HG03139 (cell line): ENCODE measurements around the gene TPCN2.

Experiments used
- ATAC-seq: cut with Tn5 transposase; IDR thresholded peaks from one replicate; pipeline ENCODE4 v1.9.1; 2021; ENCODE audit not compliant: unreplicated experiment

Gene TPCN2

DNA sequence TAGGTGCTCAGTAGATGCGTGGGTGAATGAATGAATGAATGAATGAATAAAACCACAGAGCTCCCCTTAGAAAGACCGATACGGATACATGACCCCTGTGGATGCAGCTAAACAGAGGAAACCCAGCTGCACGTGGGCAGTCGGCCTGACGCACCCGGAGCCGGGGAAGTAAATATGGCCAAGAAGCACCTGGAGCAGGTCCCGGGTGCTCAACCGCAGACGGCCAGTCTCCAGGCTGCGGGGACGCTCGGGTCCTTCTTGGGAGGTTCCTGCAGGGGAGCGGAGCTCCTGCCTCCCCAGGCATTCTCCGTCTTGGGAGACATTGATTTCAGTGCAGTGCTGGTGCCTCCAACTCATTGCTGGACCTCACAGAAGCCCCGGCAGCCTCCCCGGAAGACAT, 11.7 kb upstream of the TPCN2 start:
- no peak for ATAC-seq

DNA sequence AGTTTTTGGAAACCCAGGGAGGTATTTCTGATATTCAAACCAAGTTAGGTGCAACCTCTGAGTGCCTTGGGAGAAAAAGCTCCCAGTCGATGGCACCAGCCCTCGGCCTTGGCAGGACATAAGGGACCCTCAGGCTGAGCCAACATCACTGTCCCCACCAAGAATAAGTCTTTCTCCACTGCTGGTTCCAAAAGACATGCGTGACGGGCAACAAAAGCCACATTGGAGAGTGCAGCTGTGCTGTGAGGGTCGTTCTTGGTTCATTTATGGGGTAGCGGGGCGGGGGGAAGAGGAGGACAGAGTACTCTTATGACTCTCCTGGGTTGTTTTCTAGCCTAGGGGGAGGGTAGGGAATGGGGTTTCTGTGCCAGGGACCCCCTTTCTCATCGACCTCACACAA, 11.2 kb upstream of the TPCN2 start:
- ATAC-seq, result no peak

DNA sequence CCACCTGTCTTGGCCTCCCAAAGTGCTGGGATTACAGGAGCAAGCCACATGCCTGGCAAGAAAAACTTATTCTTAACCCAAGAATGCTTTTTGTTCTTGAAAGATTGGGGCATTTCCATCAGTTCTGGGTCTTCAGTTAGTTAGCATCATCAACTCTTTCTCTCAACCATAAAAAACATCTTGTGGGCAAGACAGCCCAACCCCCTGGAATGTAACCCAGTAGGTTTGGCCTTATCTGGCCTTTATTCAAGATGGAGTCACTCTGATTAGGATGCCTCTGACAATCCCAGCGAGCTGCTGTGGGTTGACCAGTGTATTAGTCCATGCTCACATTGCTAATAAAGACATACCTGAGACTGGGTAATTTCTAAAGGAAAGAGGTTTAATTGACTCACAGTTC, 9.2 kb upstream of the TPCN2 start:
- ATAC-seq, result no peak

DNA sequence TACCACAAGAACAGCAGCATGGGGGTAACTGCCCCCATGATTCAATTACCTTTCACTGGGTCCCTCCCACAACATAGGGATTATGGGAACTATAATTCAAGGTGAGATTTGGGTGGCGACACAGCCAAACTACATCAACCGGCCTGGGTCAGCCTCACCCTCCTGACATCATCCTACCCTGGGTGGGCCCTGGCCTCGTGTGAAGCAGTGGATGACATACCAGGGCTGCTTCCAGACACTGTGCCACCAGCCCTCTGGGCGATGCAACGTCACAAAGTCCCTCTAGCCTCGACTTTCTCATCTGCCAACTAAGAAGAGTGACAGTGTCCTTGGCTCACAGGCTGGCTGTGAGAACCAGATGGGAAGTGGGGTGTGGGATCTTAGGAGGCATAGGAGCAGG, 8.7 kb upstream of the TPCN2 start:
- ATAC-seq, result no peak

DNA sequence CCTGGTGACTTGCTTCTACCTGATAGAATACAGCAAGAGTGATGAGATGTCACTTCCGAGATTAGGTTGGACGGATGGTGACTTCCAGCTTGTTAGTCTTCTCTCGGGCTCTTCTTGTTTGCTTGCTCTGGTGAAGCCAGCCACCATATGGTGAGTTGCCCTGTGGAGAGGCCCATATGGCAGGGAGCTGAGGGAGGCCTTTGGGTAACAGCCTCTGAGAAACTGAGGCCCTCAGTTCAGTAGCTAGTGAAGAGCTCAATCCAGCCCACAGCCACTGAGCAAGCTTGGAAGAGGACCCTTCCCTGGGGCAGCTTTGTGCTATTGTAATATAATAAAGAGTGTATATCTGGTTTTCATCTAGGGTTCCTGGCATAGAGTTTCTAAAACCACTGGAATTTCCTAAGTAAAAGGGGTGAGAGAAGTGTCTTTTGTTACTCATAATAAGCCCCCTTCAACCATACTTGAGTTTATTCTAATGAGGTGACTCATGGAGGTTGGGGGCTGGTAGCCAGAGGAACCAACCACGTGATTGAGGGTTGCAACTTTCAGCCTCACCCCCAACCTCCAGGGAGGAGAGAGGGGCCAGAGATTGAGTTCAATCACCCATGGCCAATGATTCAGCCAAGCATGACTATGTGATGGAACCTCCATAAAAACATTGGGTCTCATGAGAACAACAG, 8.0 kb upstream of the TPCN2 start:
- ATAC-seq, result no peak

DNA sequence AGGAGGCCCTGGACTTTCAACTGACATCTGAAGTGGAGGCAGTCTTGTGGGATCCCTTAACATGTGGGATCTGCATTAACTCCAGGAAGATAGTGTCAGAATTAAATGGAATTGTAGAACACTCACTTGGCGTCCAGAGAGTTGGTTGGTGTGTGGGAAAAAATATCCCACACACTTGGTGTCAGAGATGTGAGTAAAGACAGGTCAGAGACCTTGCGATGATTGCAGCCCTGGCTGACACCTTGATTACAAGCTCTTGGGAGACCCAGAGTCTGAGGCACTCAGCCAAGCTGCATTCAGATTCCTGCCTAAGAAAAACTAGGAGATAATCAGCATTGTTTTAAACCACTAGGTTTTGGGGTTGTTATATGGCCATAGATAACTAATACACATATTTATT, 7.2 kb upstream of the TPCN2 start:
- ATAC-seq, result no peak

DNA sequence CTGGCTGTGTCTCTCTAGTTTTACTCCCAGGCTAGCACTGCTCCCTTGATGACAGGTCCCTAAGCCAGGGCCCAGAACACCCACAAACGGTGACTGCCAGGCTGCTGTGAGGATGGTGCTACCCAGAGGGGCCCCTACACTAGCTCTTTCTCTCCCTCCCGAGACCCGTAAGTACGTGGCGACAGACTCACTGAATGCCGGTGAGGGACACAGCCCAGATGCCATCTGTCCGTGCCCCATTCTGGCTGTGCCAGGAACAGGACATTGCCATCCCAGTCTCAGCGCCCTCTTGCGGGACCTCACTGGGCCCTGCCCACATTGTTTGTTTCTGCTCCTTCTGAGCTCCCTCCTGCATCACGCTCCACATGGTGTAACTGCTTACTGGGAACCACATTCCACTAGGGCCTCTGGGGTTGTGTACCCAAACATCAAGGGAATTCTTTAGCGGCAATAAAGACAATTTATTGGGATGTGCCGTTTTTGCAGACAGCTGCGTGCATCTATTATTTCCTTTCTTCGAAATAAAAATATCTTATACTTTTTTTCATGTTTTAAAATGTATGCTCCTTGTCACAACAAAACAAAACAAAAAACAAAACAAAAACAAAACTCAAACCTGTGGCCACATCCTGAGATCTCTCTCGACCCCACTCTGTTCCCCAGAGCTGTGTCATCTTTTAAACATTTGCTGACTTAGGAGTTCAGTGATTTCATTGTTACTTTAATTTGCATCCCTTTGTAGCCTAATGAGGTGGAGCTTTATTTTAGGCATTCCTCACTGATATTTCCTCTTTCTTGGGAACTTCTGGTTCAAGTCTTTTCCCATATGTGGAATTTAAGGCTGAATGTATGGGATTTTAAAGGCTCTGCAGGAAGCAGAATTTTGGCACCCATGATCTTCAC, 4.4 kb upstream of the TPCN2 start:
- ATAC-seq, result no peak

DNA sequence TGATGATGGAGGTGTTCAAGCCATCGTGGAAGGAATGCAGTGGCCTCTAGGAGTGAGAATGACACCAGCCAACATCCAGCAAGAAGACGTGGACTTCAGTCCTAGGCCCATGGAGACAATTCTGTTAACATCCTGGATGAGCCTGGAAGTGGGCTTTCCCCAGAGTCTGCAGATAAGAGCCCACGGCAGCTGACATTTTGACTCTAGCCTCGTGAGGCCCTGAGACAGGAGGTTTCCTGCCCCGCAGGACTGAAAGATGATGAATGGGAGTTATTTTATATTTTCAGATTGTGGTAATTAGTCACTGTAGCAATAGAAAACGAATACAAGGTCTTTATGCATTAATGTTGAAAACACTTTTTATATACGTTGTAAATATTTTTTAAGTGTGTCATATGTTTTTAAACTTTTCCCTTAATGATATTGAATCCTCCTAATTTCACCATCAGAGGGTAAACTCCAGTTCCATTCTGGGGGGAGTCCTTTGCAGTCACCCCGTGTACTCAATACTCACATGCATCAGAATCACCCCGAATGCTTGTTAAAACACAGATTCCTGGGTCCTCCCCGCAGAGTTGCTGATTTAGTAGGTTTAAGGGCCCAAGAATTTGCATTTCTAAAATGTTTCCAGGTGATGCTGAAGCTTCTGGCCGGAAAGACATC, 570 bp upstream of the TPCN2 start:
- no peak for ATAC-seq

DNA sequence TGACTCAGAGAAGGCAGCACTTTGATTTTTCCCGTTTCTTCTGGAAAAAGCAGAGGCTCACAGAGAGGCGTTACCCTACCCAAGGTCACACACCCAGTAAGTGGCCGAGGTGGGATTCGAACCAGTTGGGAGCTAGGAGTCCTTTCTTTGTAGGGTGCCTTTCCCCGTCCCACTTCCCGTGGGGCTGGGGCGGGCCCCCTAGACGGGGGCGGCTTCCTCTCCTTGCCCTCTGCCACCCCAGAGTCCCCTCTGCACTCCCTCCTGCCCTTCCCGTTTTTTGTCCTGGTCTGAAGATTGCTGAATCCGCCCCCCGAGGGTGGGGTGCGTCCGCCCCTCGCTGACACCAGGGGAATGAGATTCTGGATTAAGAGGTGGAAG, 747 bp downstream of the TPCN2 start:
- ATAC-seq, result no peak

DNA sequence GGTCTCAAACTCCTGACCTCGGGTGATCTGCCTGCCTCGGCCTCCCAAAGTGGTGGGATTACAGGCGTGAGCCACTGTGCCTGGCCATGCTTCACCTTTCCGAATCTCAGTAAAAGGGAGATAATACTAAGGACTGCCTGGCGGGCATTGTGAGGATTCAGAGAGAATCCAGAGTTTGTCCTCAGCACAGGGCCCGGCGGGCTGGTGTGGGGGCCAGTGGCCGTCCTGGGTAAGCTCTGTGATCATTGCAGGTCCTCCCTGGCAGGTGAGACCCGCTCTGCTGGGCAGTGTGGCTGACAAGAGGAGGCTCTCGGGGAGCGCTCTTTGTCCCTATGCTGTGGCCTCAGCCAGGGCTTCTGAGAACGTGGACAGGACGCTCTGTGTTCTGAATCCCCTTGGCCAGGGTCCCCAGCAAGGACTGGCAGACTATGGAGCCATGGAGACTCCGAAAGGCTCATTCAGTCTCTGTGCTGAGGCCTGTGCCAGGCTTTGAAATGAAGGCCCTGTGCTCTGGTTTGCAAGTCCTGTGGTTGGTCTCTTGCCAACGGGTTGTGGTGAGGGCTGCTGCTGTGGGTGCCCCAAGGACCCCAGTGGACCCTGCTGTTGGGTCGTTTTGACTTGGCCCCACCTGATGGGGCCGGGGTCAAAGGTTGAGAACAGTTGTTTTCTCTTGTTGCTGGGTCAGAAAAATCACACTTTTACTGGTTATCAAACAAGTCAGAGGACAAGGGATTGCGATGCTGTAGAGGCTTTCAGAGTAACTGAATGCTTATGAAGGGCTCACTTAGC, 2.1 kb downstream of the TPCN2 start:
- ATAC-seq, result no peak

DNA sequence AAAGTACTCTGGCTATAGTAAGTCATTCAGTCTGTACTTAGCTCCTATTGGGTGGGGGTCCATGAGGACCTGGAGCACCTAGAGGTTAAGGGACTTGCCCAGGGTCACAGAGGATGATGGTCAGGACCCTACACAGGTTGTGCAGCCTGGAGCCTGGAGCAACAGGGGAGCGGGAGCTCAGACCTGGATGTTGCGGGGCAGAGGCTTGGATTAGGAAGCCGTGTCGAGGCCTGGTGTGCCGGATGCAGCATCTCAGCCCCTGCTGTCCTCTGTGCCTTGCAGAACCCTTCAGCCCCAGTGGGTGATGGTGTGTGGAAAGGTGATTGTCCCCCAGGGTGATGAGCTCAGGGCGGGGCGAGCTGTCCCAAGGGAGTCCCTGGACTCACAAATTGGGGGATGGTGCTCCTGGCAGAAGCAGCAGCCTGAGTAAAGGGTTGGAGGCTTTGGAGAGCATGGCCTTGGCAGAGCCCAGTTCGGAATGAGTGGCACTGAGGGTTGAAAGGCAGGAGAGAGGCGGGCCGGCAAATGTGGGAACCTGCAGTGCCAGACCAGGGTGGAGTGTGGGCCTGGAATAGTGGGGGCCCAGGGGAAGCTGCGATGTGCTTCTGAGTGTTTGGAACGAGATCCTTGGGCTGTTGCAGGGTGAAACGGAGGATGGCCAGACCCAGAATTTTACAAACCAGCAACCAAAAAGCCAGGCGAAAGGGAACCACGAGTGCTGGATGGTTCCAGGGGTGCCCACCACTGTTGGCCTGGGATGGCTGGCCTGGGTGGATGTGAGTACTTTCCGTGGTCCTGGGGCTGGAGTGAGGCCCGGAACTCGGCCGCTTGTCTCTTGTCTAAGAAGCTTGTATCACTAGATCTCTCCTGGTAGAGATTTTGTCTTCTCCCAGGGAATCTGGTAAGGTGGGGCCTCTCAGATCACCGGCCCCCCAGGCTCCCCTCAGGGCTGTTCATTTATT, 2.9 kb downstream of the TPCN2 start:
- ATAC-seq, result no peak

DNA sequence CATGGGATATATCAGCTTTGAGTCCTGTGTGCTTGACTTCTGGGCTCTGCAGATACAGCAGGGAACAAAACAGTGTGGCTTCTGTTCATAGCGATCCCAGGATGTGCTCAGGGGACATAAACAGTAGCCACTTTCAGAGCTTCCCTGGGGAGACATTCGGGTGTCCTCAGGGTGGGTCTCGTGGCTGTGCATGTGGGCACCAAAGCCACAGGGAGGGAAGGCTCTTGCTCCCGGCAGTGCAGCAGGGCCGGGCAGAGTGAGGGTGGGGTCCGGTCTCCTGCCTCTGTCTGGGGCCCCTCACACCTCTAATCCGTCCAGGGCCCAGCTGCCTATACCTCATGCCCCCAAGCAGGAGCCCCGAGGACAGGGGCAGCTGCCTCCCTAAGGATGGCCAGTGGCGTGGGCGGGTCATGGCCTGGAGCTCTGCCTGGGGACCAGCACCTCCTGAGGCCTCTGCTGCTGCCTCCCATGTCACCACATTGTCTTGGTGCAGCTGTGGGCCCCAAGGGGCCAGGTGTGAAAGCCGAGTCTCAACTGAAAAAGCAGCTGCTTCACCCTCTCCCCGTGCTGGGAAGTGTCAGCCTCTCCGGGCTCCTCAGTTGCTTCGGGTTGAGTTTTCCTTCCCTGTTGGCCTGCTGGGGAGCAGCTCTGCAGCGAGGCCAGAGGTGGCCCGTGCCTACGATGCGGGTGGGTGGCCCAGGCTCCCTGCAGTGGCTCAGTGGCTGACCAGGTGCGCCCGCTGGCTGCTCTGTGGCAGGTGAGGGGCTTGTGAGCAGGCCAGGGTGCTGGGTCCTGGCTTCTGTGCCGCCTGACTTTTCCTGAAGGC, 3.8 kb downstream of the TPCN2 start:
- no peak for ATAC-seq

DNA sequence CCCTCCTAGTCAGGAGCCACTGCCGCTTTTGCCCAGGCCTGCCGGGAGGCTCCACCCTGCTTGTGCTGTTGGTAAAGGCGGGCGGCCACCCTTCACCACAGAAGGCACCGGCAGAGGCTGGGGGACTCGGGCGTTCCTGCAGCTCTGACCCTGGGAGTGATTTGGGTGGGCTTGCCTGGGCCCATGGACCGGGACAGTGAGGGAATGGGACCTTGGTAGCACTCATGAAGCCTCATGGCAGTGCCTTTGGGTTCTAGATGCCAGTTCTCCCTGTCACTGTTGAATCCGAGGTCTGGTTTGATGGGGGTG, 4.4 kb downstream of the TPCN2 start:
- ATAC-seq, result no peak

DNA sequence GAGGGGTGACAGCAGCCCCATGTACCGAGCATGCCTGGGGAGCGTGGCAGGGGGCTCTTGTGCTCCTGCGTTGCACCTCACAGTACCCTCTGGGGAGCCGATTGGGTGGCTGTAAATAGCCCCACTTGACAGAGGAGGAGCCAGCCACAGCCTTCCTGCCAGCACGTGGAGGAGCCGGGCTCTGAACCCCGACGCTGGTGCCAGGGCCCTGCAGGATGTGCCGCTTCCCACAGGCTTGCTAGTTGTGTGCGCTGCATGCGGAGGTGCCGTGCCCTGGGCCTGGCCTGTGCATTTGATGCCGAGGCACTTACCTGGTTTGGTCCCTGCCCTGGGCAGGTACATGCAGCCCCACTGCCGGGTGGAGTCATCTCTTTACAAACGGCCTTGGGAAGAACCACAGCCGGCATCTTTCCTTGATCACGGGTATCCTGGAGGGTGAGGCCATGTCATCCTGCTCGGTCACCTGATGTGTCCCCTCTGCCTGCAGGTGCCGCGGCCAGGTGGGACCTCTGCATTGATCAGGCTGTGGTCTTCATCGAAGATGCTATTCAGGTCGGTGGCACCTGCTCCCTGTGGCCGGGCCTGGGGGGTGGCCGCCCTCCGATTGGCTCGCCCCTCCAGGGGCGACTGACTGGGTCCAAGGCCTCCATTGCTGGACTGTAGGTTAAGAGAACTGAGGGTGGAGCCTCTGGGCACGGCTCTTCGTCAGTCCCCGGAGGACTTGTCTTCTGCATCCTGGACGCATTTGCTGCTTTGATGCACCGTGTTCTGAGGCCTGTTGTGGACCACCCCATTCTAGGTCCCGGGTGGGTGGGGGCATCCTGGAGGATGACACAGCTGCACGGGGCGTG, 5.0 kb downstream of the TPCN2 start:
- no peak for ATAC-seq

DNA sequence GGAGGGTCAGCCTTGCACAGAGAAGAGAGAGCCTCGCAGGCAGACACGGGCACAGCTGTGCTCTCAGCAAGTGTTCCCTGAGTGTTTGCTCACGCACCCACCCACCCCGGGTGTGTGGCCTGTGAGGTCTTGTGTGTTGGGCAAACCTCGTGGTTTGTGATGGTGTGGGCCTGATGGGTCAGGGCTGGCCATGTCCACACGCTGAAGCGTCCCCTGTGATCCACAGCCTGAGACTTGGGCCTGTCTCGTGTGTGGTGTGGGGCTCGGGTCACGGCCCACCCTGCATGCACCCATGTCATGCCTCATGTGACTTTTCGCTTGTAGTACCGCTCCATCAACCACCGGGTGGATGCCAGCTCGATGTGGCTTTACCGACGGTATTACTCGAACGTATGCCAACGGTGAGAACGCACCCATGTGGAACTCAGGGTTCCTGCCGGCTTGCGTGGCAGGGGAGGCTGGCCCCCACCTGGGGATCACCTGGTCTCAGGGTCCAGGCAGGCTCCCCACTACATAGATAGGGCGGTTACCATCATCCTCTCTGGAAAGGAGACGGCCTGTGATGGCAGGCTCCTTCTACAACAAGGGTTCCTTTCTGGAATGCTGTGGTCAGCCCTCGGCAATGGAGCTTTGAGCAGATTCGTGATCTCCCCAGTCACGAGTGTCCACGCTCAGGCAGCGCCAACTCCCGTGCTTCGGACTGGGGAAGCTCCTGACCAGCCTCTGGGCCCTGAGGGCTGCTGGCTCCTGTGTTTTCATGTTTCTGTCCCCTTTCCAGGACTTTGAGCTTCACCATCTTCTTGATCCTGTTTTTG, 5.9 kb downstream of the TPCN2 start:
- no peak for ATAC-seq

DNA sequence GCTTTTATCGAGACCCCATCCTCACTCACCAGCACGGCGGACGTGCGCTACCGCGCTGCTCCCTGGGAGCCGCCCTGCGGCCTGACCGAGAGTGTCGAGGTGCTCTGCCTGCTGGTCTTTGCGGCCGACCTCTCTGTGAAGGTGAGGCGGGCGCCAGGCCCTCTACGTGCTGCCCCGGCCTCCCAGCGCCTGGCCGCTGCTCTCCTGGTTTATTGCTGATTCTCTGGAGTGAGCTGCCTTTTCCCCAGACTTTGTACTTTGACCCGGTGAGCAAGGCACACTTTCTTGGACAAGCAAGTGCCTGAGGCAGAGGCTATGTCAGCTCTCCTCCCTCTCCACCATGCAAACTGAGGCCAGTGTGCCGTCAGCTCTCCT, 6.5 kb downstream of the TPCN2 start:
- ATAC-seq, result no peak

DNA sequence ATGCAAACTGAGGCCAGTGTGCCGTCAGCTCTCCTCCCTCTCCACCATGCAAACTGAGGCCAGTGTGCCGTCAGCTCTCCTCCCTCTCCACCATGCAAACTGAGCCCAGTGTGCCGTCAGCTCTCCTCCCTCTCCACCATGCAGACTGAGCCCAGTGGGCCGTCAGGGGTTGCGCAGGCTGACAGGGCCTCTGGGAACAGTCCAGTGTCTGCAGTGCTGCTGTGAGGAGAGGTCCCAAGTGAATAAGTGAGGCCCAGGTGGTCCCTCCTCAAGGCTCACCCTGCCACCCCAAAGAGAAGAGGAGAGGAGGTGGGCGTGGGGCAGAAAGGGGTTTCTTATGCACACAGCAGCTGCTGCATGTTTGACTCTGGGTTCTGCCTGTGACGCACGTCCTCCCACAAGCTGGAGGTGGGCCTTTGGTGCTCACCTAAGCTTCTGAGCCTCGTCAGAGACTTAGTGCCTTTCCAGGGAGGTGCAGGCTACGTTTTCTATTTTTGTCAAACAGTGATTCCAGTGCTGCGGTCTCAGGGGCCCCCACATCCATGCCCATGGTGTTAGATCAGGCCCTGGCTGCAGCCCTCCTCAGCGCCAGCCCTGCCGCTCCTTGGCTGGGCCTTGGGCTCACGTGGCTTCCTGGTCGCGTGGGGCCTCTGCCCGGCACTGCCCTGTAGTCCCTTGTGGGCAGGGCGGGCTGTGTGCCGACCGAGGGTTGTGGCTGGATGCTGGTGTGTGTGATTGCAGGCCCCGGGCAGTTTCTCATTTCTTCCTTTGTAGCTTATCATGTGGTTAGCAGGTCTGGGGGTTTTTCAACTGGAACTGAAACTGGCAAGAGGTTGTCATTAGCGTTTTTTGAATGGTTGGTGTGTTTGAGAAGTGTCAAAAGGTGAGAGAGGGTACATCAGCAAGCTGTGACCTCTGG, 7.1 kb downstream of the TPCN2 start:
- ATAC-seq, result peak; percentile 61
